GM12892 (cell line): ENCODE measurements around the gene ARHGAP15.

Experiments
- DNase-seq: peaks from one replicate; pipeline ENCODE4 v3.0.0; 2011; ENCODE audit not compliant: insufficient read length
- FAIRE-seq: peaks from 2 replicates; lab custom pipeline; 2011; peaks lifted over from hg19 to GRCh38; lab: Jason Lieb, UNC
- POLR2A ChIP-seq: IDR thresholded peaks from 2 replicates; pipeline ENCODE4 v1.6.1; 2011; ENCODE audit warnings: low read depth, low read length, control low read depth
- POLR2AphosphoS5 ChIP-seq: IDR thresholded peaks from 2 replicates; pipeline ENCODE4 v1.6.1; 2011; ENCODE audit warnings: low read depth, low read length, control low read depth
- TAF1 ChIP-seq: IDR thresholded peaks from 2 replicates; pipeline ENCODE4 v1.6.1; 2011; ENCODE audit warnings: low read depth, mild to moderate bottlenecking, control low read depth, low read length, borderline replicate concordance

Gene ARHGAP15

GRCh38 chr2:143692162-143692561 lies 562.9 kb downstream of the ARHGAP15 start:
- no peak for DNase-seq
- TF ChIP-seq POLR2A (no peak), POLR2AphosphoS5 (no peak), TAF1 (no peak)
- no peak for FAIRE-seq

GRCh38 chr2:143692967-143693366 lies 563.7 kb downstream of the ARHGAP15 start:
- FAIRE-seq (no peak), DNase-seq (no peak)
- no peak for TF ChIP-seq POLR2AphosphoS5
- TF ChIP-seq TAF1: no peak
- no peak for TF ChIP-seq POLR2A

GRCh38 chr2:143694335-143694734 lies 565.1 kb downstream of the ARHGAP15 start:
- TF ChIP-seq POLR2AphosphoS5 (no peak), TAF1 (no peak), POLR2A (no peak)
- no peak for DNase-seq

GRCh38 chr2:143696651-143697050 lies 567.4 kb downstream of the ARHGAP15 start:
- DNase-seq (no peak), FAIRE-seq (peak; percentile 82)
- TF ChIP-seq POLR2AphosphoS5 (no peak), POLR2A (no peak), TAF1 (no peak)

More at GRCh38 chr2:143694335-143694734, 565.1 kb downstream of the ARHGAP15 start:
- FAIRE-seq: no peak

GRCh38 chr2:143697744-143698143 lies 568.5 kb downstream of the ARHGAP15 start:
- DNase-seq (no peak), FAIRE-seq (no peak)
- TF ChIP-seq POLR2AphosphoS5 (no peak), TAF1 (no peak), POLR2A (no peak)

GRCh38 chr2:143698352-143698751 lies 569.1 kb downstream of the ARHGAP15 start:
- TF ChIP-seq TAF1 (no peak), POLR2AphosphoS5 (no peak), POLR2A (no peak)

GRCh38 chr2:143698888-143699570 lies 569.8 kb downstream of the ARHGAP15 start:
- TF ChIP-seq POLR2AphosphoS5 (no peak), TAF1 (no peak)
- DNase-seq (no peak), FAIRE-seq (no peak)

More at GRCh38 chr2:143698352-143698751, 569.1 kb downstream of the ARHGAP15 start:
- DNase-seq (no peak), FAIRE-seq (peak; percentile 30)

- TF ChIP-seq POLR2A (no peak), POLR2AphosphoS5 (no peak), TAF1 (no peak)
- DNase-seq (no peak), FAIRE-seq (no peak)
Observed at GRCh38 chr2:143700865-143701264, 571.6 kb downstream of the ARHGAP15 start.

- TF ChIP-seq POLR2AphosphoS5 (no peak), TAF1 (no peak), POLR2A (no peak)
- no peak for FAIRE-seq
- no peak for DNase-seq
Observed at GRCh38 chr2:143701785-143702184, 572.6 kb downstream of the ARHGAP15 start.

- no peak for TF ChIP-seq POLR2AphosphoS5
- TF ChIP-seq POLR2A: no peak
- no peak for TF ChIP-seq TAF1
- DNase-seq: no peak
- no peak for FAIRE-seq
Observed at GRCh38 chr2:143702931-143703330, 573.7 kb downstream of the ARHGAP15 start.

- no peak for DNase-seq
- no peak for TF ChIP-seq POLR2AphosphoS5
- no peak for TF ChIP-seq TAF1
- no peak for TF ChIP-seq POLR2A
- FAIRE-seq: peak; percentile 65
Observed at GRCh38 chr2:143704451-143705106, 575.4 kb downstream of the ARHGAP15 start.

- FAIRE-seq: peak; percentile 51
- no peak for DNase-seq
- no peak for TF ChIP-seq TAF1
- TF ChIP-seq POLR2AphosphoS5: no peak
- TF ChIP-seq POLR2A: no peak
Observed at GRCh38 chr2:143705108-143705707, 576.0 kb downstream of the ARHGAP15 start.

GRCh38 chr2:143706354-143706753 lies 577.1 kb downstream of the ARHGAP15 start:
- FAIRE-seq: no peak
- TF ChIP-seq POLR2A (no peak), POLR2AphosphoS5 (no peak), TAF1 (no peak)
- DNase-seq: no peak
